M059J (cell line): Measurements from ENCODE around the gene MAP6. TPM values are rescaled to one million over a fixed set of nuclear protein-coding genes. Genes with fewer than 3 reads are reported as not detected.

ENCODE experiments used
- DNase-seq: peaks from one replicate; pipeline ENCODE4 v3.0.0-alpha.2; 2012; ENCODE audit warnings: low read depth
- total RNA-seq: library from RNA; depleted of rRNA; stranded (reverse); fragments of >200 nt; shearing (Covaris generic); gene quantifications from 2 replicates; pipeline ENCODE4 v1.2.3, GENCODE V29; 2014

Gene MAP6
- total RNA-seq, 1 experiment from 2014 or later: 0.32 TPM

DNA sequence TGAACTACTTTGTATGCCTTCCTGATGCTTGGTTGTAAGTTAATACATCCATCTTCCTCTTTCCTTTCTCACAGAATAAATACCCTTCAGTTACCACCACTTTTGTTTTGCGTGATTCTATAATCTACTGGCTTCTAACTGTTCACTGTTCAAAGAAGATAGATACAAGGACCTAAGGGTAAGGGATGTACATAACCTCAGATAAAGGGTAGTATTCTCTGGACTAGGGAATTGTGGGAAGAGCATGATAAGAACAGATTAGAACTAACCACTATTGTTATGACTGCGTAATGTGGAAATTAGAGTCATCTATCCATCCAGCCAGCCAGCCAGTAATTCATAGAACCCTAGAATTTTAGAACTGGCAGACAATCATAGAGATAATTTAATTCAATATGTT is 36.4 kb downstream of the MAP6 start:
- no peak for DNase-seq

DNA sequence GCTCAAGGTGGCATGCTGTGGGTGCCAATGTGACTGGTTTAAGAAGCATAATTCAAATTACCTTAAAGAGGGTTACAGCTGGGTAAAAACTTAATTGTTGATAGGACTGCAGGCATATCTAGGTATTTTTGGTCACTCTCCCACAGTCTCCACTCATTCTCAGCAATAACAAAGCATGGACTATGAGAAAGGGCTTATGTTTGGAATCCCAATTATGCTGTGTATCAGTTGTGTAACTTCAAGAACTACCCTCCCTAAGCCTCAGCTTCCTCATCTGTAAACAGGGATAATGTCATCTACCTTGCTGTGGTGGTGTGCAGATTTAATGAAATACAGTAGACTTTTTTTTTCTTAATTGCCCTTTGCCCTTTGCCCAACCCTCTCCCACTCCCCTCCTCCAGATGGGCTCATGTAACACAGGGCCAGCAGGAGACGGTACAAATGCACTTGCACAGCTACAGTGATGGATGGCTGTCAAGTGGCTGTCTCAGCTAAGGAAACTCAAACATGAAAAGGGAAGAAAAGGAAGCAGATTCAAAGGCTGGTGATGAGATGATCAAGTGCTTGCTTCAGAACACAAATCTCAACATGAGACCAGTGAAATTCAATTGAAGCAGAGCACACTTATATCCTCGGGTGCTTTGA is 37.6 kb downstream of the MAP6 start:
- DNase-seq: no peak

DNA sequence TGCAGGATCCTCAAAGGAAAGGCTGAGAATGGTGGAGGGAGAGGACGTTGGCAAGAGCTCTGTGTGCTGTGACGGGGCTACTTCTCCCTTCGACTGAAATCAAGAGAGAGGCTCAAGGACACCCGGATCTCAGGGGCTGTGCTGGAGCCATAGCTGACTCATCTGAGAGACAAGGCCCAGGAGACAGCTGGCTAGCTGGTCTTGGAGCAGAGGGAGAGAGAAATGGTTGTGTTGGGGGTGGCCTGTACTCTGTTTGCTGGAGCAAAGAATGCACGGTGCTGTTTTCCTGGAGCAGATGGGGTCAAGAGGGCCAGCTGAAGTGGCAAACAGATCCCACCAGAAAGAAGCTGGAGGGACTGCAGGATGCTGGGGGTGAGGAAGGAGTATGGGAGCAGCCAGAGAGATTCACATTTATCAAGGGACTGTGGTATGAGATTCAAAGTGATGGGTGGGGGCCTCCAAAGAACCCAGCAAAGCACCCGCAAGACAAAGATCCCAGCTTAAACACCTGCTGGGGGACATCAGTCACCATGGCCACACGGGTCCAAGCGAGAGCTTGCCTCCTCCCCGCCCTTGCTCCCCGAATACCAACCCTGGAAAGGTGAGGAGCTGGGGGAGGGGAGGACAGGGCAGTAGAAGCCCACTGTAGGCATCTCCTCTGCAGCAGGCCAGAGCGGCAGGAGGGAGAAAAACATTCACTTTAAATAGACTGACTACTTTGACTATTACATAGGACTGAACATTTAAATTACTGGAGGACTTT is 40.8 kb downstream of the MAP6 start:
- peak; percentile 21 for DNase-seq

DNA sequence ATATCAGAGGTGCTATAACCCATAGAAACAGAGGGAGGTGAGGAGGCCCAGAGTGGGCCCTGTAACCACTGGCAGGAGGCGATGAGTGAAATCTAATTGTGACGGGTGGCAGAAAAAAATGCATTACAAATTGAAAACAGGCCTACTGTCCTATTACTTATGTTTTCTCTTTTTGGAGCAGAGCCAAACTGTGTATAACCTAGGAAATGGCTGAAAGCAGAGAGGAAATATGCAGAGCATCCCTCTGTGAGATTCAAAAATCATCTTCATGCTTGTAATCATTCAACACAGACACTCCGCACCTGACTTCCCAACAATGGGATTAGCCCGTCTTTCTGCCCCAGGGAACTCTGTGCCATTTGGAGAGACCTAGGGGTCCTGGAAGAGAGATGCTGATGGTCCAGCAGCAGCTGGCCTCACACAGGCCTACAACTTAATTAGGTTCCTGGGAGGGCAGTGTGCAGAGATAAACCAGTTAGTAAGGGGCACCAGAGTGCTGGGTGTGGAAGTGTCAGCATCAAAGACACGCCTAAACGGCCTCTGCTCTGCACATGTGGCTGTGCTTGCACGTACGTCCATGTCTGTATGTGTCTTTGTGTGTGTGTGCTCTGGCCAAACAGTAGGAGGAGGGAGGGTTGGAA is 41.8 kb downstream of the MAP6 start:
- DNase-seq: no peak

DNA sequence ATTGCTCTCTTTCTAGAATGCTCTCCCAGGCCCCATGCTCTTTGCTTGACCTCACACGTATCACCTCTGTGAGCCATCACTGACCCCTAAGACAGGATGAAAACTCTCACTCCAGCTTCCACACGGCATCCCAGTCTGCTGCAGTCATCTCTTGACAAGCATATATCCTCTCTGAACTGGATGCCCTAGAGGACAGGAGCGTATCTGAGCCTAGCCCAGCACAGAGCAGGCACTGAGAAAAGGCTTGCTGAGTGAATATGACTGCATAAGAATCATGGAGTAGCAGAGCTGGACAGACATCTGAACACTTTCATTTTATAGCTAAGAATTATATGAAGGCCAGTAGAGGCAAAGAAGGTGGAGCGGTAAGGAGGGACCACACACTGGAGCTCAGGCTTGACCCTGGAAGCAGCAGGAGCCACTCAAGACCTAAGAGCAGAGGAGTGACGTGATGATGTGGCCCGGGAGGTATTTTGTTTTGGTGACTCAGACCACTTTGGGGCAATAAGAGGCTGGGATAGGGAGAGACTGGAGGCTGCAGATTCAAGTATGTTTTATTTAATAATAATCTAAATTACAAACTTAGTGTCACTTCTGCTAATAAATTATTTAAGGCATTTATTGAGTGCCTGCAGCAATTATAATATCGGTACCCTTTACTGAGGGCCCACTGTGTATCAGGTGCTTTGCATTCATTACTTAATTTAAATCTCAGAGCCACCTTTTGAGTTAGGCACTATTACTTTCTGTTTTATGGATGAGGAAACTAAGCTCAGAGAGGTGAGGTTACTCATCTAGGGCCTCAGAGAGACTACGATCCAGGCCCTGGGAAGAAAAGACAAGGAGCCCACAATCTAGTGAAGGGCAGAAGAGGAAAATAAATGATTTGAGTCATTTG is 42.6 kb downstream of the MAP6 start:
- peak; percentile 90 for DNase-seq

DNA sequence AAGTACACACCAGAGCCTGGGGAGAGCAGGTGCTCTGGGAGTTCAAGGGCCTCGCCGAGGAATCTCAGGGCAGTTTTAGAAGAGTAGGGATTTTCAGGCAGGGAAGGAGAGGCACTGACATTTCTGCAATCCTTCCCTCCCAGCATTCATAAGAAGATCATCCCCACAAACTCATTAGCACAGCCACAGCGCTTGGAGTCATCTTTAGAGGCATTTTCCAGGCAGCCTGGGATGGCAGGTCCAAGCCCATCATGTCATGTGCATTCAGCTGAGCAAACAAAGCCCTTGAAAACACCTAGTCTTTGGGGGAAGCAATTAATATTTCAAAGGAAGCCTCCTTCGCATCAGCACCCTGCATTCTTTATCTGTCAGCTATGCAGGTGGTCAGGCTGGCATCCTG is 43.8 kb downstream of the MAP6 start:
- DNase-seq: no peak

DNA sequence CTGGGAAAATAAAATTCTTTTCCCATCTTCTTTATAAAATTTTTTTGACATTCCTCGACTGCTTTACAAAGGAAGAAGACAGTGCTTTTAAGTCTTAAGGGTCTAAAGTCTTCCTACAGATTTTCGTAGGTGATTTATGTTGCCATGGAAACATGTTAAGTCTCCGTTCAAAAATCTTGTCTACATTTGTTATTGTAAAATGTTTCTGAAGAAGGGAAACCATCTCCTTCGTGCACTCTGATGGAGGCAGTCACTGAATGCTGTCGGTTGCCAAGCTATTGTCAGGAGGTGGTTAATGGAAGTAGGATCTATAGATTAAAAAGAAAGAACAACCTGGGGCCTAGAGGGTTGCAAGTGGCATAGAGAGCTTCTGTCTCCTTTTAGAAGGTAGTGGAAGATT is 52.6 kb downstream of the MAP6 start:
- DNase-seq: no peak

DNA sequence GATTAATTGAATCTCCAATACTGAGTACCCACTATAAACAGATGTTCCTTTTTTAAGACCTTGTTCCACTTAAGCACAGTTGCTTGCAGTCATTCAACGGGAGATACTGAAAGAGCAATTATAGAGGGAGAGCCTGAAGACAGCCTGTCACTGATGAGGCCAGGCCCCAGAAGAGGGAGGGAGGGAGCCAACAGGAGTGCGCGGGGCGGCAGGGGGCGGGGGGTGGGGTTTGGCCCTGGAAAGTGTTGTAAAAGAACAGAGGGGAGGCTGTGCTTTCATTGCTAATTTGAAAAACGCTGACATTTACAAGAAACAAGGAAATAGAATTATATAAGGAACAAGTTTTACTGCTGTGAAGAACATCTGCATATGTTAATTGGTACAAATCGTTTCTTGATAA is 53.1 kb downstream of the MAP6 start:
- DNase-seq: no peak

DNA sequence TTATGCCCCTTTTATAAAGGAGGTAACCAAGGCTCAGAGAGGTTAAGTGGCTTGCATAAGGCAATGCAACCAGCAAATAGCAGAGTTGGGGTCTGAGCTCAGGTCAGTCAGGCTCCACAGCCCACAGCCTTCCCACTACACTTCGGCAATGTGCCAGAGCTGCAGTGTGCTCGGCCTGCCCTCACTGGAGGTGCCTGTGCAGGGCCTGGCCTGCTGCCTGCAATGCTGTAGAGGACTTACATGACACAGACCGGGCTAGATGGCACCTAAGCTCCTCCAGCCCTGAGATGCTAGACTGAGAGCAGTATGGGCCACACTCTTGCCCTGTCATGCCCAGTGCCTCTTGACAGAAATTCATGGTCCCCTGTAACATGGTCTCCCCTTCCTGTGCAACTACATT is 57.0 kb downstream of the MAP6 start:
- DNase-seq: no peak

DNA sequence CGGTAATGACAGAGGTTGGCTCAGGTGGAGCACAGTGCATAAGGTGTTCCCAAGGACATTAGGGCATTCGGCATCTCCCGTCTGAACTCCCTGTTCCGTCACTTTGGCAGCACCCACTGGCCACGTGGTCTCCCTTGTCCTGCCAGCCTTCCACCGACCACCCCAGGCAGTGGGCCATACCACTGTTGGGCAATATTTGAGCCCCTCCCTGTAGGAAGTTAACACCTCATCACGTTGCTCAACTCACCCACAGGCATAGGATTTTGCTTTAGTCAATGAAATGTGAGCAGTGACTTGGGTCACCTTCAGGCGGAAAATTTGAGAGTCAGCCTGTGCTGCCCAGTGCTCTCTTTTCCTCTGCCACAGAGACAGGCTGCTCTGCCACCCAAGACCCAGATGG is 62.7 kb downstream of the MAP6 start:
- no peak for DNase-seq

DNA sequence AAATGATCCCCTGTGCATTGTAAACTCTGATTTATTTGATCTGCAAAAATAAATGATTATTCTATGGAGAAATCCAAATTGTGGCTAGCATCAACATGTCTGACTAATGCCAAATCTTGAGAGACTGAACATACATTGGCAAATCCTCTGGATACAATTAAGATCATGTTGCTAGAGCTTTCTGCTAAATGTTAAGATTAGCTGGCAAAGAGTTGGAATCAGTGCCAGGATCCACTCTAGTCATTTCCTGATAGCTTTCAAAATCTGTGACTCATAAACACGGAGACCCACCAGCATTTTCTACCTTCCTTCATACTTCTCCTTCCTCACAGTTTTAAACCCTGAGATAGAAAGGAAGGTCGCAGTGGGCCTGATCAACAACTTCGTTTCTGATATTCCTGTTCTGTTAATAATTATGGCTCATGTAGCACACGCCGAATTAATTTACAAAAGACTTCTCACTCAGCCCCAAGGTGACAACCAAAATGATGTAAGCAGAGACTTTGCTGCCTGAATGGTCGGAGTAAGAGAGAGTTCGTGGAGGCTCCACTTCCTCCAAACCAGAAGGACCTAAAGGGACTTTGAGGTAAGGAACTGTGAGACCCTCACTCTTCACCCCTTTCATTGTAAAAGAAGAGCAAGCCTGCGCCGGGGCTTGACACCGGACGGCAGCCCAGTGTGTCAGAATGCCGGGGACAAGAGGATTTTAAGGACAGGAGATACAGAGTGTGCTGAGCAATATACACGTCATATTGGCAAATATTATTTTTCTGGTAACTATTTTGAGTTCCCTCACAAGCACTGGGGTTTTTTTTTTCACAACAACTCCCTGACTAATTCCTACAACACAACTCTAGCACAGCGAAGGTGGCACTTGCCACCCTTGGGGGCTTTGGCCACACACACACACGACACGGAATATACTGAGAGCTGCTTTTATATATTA is 64.8 kb downstream of the MAP6 start:
- peak; percentile 91 for DNase-seq

DNA sequence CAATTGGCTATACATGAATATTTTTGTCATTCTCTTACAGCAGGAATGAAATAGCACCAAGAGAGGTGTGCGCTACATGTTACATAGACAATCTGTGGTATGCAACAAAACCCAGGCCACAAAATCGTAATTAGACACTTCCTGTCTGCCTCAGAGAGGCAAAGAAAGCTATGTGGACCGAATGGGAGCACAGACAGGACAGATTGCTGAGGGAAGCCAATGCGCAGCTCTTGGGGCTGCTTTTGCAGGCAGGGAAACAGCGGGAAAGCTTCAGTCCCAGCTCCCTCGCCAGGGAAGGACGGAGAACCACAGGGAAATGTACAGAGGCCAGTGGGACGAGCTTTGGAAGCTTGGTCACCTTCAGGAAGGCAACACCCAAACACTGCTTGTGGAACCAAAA is 65.9 kb downstream of the MAP6 start:
- DNase-seq: peak; percentile 60

DNA sequence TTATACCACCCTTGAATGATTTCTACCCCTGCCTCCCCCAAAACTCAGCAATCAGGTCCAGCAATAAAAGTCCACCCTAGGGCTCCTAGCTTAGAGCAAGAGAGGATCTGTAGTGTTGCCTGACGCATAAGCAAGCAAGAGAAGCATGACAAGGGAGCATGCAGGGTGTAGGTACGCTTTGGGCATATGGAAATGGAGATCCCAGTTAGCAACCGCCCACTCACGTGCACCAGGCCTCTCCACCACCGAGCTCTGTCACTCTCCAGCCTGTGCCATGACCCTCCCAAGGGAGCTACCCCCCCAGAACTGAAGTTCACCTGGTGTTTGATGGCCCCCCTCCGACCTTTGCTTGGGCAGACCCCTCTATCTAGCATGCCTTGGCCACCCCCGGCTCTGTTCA is 67.3 kb downstream of the MAP6 start:
- no peak for DNase-seq

DNA sequence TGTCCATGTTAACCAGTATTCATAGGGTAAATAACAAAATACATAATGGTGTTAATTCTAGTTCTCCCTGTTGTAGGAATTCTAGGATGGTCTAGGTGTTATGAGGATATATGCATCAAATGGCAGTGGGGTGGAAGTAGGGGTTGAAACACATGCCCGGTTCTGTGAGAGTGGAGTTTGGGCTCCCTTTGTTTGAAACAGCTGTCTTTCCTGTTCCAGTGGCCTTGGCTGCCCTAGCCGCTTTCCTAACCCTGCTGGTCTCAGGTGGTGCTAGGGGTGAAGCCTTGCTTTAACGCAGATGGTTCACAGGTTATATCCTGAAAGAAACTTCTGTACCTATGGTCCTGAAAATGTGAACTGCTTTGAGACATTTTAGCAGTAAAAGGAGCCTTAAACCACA is 68.5 kb downstream of the MAP6 start:
- no peak for DNase-seq

DNA sequence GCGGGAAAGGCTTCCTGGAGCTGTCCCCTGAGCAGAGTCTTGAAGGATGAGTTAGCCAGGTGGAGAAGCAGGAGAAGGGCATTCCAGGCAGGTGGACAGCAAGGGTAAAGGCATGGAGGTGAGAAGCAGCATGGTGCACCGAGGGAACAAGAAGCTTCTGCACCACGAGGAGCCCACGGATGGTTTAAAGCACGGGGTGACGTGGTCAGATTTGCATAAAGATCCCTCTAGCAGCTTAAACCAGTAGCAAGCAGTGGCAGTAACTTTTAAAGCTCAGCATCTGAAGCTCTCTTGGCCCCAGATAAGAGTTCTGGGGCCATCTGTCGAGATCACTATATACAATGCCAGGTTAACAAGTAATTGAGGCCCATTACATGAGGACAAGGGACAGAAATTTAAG is 69.9 kb downstream of the MAP6 start:
- DNase-seq: no peak

DNA sequence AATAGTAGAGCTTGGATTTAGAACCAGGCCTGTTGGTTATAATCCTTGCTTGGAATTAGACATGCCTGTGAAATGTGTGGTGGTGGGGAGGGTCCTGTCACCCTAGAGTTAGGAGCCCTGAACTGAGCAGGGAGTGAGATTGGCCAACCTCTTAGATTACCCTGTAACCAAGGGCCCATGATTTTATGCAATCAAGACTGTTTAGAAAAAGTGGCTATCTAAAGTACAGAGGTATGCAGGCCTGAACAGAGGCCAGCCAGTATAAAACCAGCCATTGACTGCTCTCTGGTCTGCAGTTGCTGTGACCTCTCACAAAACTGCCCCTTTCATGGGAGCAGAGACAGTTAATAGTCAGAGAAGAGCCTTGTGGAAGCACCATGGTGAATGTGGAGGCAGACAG is 70.6 kb downstream of the MAP6 start:
- no peak for DNase-seq

DNA sequence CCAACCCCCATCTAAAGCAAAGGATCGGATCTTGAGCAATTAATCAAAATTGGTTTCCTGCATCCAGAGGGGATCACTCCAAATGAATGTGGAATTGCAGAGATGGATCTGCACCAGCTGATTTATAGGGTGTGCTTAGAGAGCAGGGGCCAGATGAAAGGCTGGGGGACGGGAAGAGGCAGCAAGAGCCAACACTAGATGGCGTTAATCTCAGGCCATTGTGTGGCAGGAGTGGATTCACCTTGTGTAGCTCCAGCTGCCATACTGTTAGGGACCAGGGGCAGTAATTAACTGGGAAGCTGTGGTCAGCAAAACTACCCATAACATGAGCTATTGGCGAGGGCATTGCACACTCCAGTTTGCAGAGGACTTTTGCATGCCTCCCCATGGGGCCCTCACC is 71.2 kb downstream of the MAP6 start:
- DNase-seq: peak; percentile 49

DNA sequence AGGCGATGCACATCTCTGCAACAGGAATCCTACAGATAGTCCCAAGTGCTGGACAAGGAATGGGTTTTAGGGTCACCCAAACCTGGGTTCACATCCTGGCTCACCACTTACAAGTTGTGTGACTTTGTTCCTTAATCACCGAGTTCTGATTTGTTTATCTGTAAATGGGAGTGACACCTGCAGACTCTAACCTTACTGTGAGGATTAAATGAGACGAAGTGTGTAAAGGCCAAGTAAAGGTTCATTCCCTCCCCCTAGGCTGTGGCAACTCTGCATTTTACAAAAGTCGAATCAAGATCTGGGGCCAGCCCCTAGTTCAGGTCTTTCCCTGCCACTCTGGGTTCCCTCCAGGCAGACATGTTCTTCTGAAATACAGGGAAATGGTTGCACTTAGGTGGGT is 71.9 kb downstream of the MAP6 start:
- DNase-seq: no peak

DNA sequence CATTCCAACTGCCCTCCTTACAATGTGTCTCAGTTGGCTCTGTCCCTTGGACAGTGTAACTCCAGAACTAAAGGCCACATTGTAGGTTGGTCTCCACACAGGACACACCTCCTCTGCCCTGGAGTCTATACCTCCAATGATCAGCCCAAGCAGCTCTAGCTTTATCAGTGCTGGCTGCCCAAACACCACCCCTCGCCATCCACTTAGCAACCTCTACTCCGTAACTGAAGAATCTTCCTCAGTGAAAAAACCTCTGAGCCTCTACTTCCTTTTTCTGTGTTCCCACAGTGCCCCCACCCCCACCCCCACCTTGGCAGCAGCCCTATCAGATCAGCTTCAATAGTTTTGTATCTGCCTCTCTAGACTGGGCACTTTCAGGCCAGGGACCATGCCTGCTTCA is 73.4 kb downstream of the MAP6 start:
- no peak for DNase-seq

DNA sequence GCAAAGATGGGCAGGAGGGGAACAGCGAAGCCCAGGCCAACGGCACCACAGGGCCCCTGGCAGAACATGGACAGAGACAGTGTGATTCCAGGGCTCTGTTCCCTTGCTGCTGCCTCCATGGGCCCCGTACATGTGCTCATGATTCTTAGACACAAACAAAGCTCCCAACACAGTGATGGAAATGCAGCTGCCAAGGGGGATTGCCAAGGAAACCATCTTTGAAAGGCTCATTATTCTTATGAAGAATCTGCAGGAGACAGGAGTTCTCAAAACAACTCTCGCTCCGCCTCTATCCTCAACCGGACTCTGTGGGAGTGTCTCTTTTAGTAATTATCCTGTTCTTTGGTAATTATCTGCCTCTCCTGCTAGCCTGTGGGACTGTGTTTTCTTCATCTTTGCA is 74.6 kb downstream of the MAP6 start:
- DNase-seq: no peak

DNA sequence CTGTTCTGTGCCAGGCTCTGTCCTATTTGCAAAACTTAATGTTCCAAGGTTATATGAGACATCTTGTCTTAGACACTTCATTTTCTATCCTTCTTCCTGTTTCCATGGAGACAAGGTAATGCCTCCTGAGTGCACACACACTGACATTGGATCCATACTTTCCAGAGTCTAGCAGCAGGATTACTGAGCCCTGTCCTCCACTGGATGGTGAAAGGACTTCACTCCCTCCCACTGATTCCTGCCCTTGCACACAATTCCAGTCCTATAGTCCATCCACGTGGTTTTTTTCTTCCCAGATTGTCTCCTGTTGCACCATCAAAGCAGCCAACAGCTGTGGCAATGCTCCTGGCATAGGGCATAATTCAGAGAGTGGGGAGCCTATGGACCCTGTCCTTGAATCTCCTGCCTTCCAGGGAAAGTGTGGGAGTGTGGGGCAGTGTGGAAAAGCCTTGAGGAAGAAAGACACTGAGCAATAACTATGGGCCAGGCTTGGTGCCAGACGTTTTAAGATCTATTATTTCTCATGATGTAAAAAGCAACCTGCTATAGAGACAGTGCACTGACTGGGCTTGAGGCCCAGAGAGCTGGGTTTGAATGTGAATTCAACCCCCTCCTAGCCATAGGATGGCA is 75.4 kb downstream of the MAP6 start:
- no peak for DNase-seq
